Left hindlimb (tissue), 1 donor: ENCODE results near the gene GPNMB.
A peak's percentile ranks its signal among the peaks of the same experiment; 100 is the strongest.

Experiments
- DNase-seq: peaks from one replicate; pipeline ENCODE4 v3.0.0-alpha.2; 2018

Gene GPNMB

GRCh38 chr7:23232966-23233365 lies 13.6 kb upstream of the GPNMB start:
- DNase-seq = no peak

- DNase-seq = no peak
These were observed 11.8 kb upstream of the GPNMB start for GRCh38 chr7:23234569-23235296.

DNA sequence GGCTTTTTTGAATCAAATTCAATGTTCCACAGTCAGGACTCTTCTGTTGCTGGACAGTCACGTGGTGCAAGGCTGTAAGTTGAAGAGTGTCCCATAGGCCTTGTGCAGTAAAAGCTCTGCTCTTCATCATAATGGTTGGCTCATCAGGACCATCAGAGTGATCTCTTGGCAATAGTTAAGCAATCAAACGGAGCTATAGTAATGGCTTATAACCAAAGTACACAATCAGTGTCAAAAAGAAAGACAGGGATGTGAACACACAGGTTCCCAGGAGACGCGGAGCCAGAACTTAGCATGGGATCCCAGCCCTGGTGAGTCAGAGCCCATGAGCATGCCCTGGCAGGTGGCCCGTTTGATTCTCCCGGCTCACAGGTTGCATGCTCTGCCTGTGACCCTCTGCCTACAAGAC lies 10.8 kb upstream of the GPNMB start:
- no peak for DNase-seq

DNA sequence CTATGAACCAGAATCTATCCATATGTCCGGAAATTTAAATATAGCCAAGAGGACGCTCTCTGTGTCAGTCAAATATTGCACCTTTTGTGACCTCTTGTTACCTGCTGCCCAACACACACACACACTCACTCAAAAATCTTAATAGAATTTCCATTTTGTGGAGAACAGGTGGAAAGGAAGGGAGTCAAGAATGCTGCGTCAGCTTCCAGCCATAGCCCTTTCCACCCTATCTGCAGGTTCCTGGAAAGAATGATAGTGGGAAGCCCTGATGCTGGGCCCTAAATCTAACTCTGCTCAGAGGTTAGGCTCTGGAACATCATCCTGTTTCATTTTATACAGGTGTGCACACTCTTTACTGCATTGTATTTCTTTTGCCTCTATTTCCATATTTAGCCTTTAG lies 9.6 kb upstream of the GPNMB start:
- no peak for DNase-seq

GRCh38 chr7:23238983-23239652 lies 7.5 kb upstream of the GPNMB start:
- DNase-seq = no peak

DNA sequence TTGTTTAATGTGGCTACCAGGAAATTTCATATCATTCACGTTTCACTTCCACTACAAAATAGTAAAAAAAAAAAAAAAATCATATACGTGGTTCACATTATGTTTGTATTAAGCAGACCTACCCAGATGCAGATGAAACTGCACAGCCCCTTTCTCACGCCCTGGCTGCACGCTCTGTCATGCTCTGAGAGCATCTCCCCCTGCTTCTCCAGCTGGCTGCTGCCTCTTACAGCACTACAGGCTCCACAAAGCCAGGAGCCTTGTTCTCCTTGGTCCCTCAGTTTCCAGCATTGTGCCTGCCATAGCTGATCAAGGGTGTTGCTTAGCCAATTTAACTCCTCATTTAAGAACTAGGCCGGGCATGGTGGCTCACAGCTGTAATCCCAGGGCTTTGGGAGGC lies 6.9 kb upstream of the GPNMB start:
- DNase-seq = no peak

- DNase-seq = no peak
These were observed 4.3 kb upstream of the GPNMB start for GRCh38 chr7:23242321-23242720.

DNA sequence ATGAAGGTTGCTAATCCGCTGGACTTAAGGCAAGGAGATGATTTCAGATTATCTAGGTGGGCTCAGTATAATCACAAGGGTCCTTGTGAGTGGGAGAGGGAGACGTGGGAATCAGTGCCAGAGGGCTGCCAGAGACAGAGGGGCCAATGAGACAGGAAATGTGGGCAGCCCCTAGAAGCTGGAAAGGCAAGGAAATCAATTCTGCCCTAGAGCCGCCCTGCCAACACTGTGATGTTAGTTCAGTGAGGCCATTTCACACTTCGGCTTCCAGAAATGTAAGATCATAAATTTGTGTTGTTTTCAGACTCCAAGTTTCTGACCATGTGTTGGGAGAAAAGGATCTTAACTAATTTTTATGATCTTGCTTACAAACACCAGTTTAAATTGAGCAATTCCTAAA lies 3.6 kb upstream of the GPNMB start:
- peak; percentile 55 for DNase-seq

DNA sequence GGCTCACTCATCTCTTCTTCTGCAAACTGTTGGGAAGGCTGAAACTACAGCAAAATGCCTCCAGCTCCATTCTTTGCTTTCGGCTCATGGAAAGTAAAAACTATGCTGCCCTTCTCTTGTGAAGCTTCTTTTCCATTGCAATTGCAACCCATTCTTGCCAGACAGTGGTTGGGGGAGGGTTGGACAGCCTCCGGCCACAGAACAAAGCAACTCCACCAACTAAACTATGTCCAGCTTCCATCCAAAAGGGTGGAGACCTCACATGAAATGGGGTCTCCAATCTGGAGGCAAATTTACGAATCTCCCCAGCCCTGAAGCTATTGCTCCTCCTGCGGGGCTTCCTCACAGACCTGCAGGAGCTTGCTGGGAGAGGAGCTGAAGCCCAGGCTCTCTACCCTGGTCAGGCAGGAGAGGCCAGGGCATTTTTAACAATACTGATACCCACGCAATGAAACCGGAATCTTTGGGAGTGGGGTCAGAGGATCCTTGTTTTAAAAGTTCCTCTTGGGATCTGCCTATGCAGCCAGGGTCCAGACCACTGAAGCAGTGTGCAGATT lies 549 bp downstream of the GPNMB start:
- DNase-seq = peak; percentile 47

DNA sequence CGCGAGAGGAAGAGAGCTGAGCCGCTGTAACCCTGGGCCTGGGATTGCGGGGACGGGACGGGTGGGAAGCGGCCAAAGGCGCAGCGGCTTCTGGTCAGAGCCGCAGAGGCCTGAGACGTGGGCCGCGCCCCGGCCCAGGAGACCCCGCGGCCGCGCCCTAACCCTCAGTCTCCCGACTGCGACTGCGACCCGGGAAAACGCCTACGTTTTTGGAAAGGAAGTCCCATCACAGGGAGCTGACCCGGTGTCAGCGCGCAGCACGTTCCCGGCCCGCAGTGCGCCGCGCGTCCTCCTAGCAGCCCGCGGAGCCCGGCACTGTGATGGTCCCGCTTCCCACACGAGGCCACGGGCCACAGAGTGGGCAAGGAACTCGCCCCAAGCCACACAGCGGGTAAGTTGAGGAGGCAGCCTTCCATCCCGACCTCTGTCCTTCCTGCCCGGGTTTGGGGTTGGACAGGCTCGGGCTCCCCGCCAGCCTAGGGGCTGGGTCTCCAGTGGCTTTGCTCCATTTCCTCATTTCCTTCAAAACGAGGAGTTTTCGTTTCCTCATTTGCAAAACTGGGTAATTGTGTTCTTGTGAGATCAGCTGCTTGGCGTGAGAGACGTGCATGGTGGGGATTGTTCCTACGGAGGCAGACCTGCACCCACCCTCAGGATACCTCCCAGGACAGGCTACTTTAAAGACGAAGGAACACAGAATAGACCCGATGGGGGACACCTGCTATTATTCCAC lies 1.2 kb downstream of the GPNMB start:
- DNase-seq = peak; percentile 57

DNA sequence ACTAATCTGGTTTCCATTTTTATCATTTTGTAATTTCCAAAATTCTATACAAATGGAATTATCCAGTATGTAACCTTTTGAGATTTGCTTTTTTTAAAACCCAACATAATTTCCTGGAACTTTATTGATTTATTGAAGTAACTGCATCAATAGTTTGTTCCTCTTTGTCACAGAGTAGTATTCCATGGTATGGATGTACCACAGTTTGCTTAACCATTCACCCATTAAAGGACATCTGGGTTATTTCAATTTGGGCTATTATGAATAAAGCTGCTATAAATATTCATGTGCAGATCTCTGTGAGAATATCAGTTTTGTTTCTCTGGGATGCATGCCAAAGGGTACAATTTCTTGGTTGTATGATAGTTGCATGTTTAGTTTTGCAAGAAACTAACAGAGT lies 2.9 kb downstream of the GPNMB start:
- no peak for DNase-seq

DNA sequence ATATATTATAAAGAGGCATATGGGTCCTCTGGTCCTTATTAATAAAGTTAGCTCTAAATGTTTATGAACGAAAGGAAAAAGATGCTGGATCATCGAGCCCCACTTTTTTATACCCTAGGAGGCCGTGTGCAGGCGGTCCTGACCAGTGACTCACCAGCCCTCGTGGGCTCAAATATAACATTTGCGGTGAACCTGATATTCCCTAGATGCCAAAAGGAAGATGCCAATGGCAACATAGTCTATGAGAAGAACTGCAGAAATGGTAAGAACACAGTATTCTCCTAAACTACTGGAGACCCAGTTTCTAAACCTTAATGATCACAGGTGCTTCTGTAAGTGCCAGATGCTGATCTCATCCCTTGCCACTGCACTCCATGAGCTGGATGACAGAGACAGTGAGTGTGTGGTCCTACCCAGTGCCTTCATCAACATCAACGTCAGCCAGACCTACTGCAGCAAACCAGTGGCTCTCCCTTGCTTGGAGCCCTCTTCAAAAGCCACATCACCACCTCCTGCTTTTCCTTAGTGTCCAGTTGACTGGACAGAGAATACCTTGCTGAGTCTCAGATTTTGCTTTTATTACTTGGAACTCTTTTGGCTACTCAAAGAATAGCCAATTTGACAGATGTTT lies 7.6 kb downstream of the GPNMB start:
- DNase-seq = no peak

- DNase-seq = no peak
These were observed 10.2 kb downstream of the GPNMB start for GRCh38 chr7:23256731-23257130.

DNA sequence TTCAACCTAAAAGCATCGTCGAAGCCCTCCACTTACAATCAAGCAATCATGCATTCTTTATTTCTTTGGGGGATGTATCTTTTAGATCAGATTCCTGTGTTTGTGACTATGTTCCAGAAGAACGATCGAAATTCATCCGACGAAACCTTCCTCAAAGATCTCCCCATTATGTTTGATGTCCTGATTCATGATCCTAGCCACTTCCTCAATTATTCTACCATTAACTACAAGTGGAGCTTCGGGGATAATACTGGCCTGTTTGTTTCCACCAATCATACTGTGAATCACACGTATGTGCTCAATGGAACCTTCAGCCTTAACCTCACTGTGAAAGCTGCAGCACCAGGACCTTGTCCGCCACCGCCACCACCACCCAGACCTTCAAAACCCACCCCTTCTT lies 13.8 kb downstream of the GPNMB start:
- DNase-seq = no peak

DNA sequence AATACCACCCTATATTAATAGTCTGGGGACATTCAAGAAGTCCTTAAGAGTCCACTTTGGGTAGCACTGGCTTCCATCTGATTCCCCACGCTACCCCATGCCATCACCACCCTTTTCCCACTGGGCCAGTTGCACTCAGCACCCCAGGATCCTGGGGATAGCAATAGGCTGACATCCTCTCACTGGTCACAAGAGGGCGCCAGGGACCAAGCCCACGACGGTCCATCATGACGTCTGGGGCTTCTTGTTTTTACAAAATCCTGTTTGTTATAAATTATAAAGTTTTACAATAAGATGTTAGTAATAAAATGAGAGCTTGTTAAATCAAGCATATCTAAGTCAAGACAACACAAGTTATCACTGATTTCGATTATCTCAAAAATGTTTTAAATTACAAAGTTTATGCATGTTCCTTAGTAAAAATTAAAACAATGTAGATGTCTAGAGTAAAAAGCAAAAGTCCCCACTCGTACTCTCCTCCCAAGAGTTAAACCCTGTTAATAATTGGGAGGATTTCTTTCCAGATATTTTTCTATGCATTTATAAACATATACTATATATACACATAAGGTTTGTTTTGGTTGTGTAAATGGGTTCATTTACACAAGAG lies 15.4 kb downstream of the GPNMB start:
- peak; percentile 41 for DNase-seq

- DNase-seq = no peak
These were observed 18.4 kb downstream of the GPNMB start for GRCh38 chr7:23264916-23265458.

DNA sequence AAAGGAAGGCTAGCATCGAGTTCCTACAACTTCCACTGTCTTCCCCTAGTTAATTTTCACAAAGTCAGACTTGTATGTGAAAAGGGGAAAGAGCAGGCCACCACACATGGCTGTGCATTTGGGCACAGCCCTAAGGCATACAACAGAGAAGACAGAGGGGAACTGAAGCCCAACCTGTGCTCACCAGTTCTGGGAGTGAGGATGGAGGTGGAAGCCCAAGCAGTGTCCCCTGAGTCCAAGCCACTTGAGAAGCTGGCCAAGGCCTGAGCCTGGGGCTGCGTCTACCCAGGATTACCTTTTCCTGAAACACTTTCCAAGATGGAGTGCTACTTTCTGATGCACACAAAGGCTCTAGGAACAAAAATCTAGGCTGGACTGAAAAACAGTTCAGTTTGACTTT lies 20.3 kb downstream of the GPNMB start:
- no peak for DNase-seq

GRCh38 chr7:23267357-23267756 lies 20.8 kb downstream of the GPNMB start:
- DNase-seq = no peak

GRCh38 chr7:23268167-23268566 lies 21.6 kb downstream of the GPNMB start:
- DNase-seq = no peak

DNA sequence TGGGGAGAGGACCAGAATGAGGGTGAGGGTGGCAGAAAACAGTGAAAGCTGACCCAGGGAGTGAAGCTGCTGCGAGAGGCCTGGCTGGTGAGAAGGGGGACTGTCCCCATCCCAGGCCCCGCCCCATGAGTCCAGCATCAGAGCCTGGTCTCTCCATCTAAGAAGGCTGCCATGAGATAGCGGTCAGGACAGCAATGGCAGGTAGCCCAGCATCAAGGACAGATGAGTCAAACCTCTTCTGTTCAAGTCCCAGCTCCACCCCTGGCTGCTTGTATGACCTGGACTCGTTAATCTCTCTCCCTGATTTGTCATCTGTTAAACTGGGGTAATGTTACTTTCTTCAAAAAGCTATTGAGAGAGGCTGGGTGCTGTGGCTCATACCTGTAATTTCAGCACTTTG lies 22.2 kb downstream of the GPNMB start:
- DNase-seq = no peak

DNA sequence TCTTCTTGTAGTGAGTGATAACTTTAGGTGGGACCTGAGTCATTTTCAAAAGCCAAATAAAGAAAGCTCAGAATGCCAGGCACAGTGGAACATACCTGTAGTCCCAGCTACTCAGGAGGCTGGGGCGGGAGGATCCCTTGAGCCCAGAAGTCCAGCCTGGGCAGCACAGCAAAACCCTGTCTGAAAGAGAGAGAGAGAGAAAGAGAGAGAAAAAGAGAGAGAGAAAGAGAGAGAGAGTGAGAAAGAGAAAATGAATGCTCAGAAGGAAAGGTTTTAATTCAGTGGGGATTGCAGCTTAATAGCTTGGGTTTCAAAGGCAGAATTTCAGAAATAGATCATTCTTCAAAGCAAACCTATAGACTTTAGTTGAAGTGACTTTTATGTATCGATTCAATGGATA lies 25.7 kb downstream of the GPNMB start:
- DNase-seq = no peak

DNA sequence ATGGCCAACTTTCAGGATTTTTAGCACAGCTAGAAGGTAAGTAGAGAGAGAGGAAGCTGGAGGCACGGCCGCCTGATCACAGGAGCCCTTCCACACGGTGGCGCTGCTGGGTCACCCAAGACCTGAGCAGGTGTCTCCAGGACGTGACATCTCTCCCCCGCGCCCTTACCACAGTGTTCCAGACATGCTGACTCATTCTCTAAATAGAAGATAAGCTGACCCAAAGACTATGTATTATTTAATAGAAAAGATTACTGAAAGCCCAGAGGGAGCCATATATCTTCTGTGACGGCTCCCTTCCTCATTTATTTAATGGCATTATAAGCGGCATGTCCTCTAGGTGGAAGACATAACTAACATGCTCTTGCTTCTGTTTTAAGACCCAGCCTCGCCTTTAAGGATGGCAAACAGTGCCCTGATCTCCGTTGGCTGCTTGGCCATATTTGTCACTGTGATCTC lies 26.6 kb downstream of the GPNMB start:
- peak; percentile 59 for DNase-seq
